GM18526 (cell line): ENCODE measurements around the gene KCNK15.

Source experiments
- POLR2A ChIP-seq: IDR thresholded peaks from 3 replicates; pipeline ENCODE4 v1.6.1; 2011; ENCODE audit not compliant: insufficient read length; ENCODE audit errors: extremely low read depth

KCNK15 gene

GRCh38 chr20:44759595-44759994 lies 13.9 kb downstream of the KCNK15 start:
- TF ChIP-seq POLR2A: no peak

- no peak for TF ChIP-seq POLR2A
These were observed 15.8 kb downstream of the KCNK15 start for GRCh38 chr20:44761423-44761822.

- no peak for TF ChIP-seq POLR2A
These were observed 16.9 kb downstream of the KCNK15 start for GRCh38 chr20:44762466-44763140.

GRCh38 chr20:44765091-44765490 lies 19.4 kb downstream of the KCNK15 start:
- no peak for TF ChIP-seq POLR2A

GRCh38 chr20:44765701-44766347 lies 20.2 kb downstream of the KCNK15 start:
- TF ChIP-seq POLR2A: no peak

- TF ChIP-seq POLR2A: no peak
These were observed 22.6 kb downstream of the KCNK15 start for GRCh38 chr20:44768256-44768655.

- no peak for TF ChIP-seq POLR2A
These were observed 23.3 kb downstream of the KCNK15 start for GRCh38 chr20:44768854-44769480.

GRCh38 chr20:44769481-44769863 lies 23.8 kb downstream of the KCNK15 start:
- TF ChIP-seq POLR2A: no peak

GRCh38 chr20:44770484-44771171 lies 25.0 kb downstream of the KCNK15 start:
- TF ChIP-seq POLR2A: no peak

GRCh38 chr20:44771172-44771535 lies 25.5 kb downstream of the KCNK15 start:
- TF ChIP-seq POLR2A: no peak

GRCh38 chr20:44772636-44773035 lies 27.0 kb downstream of the KCNK15 start:
- no peak for TF ChIP-seq POLR2A

GRCh38 chr20:44773070-44773829 lies 27.6 kb downstream of the KCNK15 start:
- TF ChIP-seq POLR2A: no peak

GRCh38 chr20:44776980-44777379 lies 31.3 kb downstream of the KCNK15 start:
- no peak for TF ChIP-seq POLR2A

GRCh38 chr20:44780226-44780625 lies 34.6 kb downstream of the KCNK15 start:
- TF ChIP-seq POLR2A: no peak

GRCh38 chr20:44781118-44781517 lies 35.5 kb downstream of the KCNK15 start:
- TF ChIP-seq POLR2A: no peak
